Omental fat pad (tissue), 4 donors: Measurements from ENCODE around the gene MESP2. TPM values are rescaled to one million over a fixed set of nuclear protein-coding genes. Genes with fewer than 3 reads are reported as not detected.

Experiments used
- ATAC-seq: fragments of 150-250 bp; one replicate; pipeline ENCODE4 v1.9.1; 2016; ENCODE audit warnings: mild to moderate bottlenecking, moderate library complexity; ENCODE audit not compliant: low FRiP score
- DNase-seq: peaks from one replicate; pipeline ENCODE4 v3.0.0-alpha.2; 2019; ENCODE audit warnings: low spot score
- CTCF ChIP-seq, 3 donors: fragments of 450-650 bp; IDR thresholded peaks; one replicate each; pipeline ENCODE4 v1.5.1; 2016 to 2017; ENCODE audit warnings: antibody characterized with exemption in 3 of 3, mild to moderate bottlenecking in 3 of 3, moderate library complexity in 2 of 3
- total RNA-seq, 4 donors: library from RNA; depleted of rRNA; stranded (reverse); fragments of >200 nt; gene quantifications; one replicate each; pipeline ENCODE4 v1.1.0, GENCODE V29; 2016

MESP2 gene
- total RNA-seq, 4 donors from 2014 or later, result 0.48 TPM; not detected in 3

GRCh38 chr15:89743011-89743410, 33.1 kb upstream of the MESP2 start:
- ATAC-seq, result no peak

GRCh38 chr15:89743594-89743993, 32.5 kb upstream of the MESP2 start:
- TF ChIP-seq CTCF (IDR thresholded peaks at IDR 0.05), result no peak
- no peak for DNase-seq
- ATAC-seq, result no peak

More at GRCh38 chr15:89743011-89743410, 33.1 kb upstream of the MESP2 start:
- no peak for TF ChIP-seq CTCF (IDR thresholded peaks at IDR 0.05)
- DNase-seq, result no peak

- TF ChIP-seq CTCF (IDR thresholded peaks at IDR 0.05), result no peak
- no peak for ATAC-seq
- DNase-seq, result no peak
Observed at GRCh38 chr15:89745131-89745530, 31.0 kb upstream of the MESP2 start.

GRCh38 chr15:89745768-89746167, 30.4 kb upstream of the MESP2 start:
- no peak for ATAC-seq
- no peak for DNase-seq
- no peak for TF ChIP-seq CTCF (IDR thresholded peaks at IDR 0.05)

- ATAC-seq, result no peak
Observed at GRCh38 chr15:89746386-89746780, 29.7 kb upstream of the MESP2 start.

GRCh38 chr15:89747708-89748682, 28.1 kb upstream of the MESP2 start:
- no peak for ATAC-seq
- DNase-seq, result no peak
- TF ChIP-seq CTCF (IDR thresholded peaks at IDR 0.05), result no peak

More at GRCh38 chr15:89746386-89746780, 29.7 kb upstream of the MESP2 start:
- TF ChIP-seq CTCF (IDR thresholded peaks at IDR 0.05), result no peak
- DNase-seq, result no peak

- no peak for TF ChIP-seq CTCF (IDR thresholded peaks at IDR 0.05)
- ATAC-seq (no peak), DNase-seq (no peak)
Observed at GRCh38 chr15:89749054-89749453, 27.1 kb upstream of the MESP2 start.
